HEK293T (cell line): ENCODE data around the gene PTCH1.

Experiments
- BHLHE40 ChIP-seq: fragments of 450-650 bp; IDR thresholded peaks from 2 replicates; pipeline ENCODE4 v1.6.1; 2016; ENCODE audit warnings: mild to moderate bottlenecking, moderate library complexity, borderline replicate concordance
- CTBP1 ChIP-seq: fragments of 450-650 bp; IDR thresholded peaks from 2 replicates; pipeline ENCODE4 v1.6.1; 2016; ENCODE audit warnings: borderline replicate concordance
- ELF4 ChIP-seq: fragments of 450-650 bp; IDR thresholded peaks from 2 replicates; pipeline ENCODE4 v1.6.1; 2017; ENCODE audit warnings: antibody characterized with exemption
- FOXA1 ChIP-seq: fragments of 450-650 bp; IDR thresholded peaks from 2 replicates; pipeline ENCODE4 v1.6.1; 2016; ENCODE audit warnings: mild to moderate bottlenecking
- FOXM1 ChIP-seq: fragments of 450-650 bp; IDR thresholded peaks from 2 replicates; pipeline ENCODE4 v1.6.1; 2017; ENCODE audit warnings: mild to moderate bottlenecking, borderline replicate concordance
- HDGF ChIP-seq: fragments of 450-650 bp; IDR thresholded peaks from 2 replicates; pipeline ENCODE4 v1.6.1; 2017; ENCODE audit warnings: antibody characterized with exemption, borderline replicate concordance
- L3MBTL2 ChIP-seq: fragments of 450-650 bp; conservative IDR thresholded peaks from 2 replicates; pipeline ENCODE4 v1.6.1; 2016; ENCODE audit warnings: mild to moderate bottlenecking
- ZNF384 ChIP-seq: fragments of 450-650 bp; IDR thresholded peaks from 2 replicates; pipeline ENCODE4 v1.6.1; 2016

DNA sequence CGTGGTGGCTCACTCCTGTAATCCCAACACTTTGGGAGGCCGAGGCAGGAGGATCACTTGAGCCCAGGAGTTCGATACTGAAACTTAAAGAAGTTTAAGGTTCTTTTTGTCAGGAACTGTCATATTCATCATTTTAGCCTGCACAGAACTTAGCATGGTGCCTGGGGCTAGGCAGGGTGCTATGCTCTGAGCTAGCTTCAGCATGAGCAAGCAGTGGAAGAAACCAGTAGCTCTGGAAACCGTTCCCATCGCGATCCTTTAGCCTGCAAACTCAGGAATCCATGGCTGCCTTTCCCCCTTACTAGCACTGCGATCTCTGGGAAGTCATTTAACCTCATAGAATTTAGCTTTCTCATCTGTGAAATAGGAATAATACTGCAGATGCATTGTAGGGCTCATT lies 80.4 kb downstream of the PTCH1 start:
- TF ChIP-seq BHLHE40 (no peak), ZNF384 (no peak), CTBP1 (no peak), FOXA1 (no peak), FOXM1 (no peak), ELF4 (no peak), L3MBTL2 (no peak), HDGF (no peak)
